ENCODE measurements around the gene WDR90. TPM values are rescaled to one million over a fixed set of nuclear protein-coding genes. Genes with fewer than 3 reads are reported as not detected.

The WDR90 gene
- polyA plus RNA-seq, 12 donors = 11.6 to 41.2 (median 15.9) TPM; not detected in 1

GRCh38 chr16:674968-675883 lies 26.1 kb downstream of the WDR90 start, which contains the start of gene RHBDL1:
Gene RHBDL1 (plus strand): TSS chr16:675671. CDS start chr16:675791, 120 bp downstream.
- DNase-seq = no peak

GRCh38 chr16:675884-676564 lies 26.9 kb downstream of the WDR90 start:
- no peak for DNase-seq

DNA sequence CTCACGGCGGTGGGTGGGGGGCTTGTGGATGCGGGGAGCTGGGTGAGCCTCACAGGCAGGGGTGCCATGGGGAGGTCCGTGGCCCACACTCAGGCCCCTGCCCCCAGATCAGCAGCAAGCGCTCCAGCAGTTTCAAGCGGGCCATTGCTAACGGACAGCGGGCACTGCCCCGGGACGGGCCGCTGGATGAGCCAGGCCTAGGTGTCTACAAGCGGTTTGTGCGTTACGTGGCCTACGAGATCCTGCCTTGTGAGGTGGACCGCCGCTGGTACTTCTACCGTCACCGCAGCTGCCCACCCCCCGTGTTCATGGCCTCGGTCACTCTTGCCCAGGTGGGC lies 27.4 kb downstream of the WDR90 start:
- DNase-seq = no peak

- no peak for DNase-seq
Observed at GRCh38 chr16:676913-677312, 27.7 kb downstream of the WDR90 start.

DNA sequence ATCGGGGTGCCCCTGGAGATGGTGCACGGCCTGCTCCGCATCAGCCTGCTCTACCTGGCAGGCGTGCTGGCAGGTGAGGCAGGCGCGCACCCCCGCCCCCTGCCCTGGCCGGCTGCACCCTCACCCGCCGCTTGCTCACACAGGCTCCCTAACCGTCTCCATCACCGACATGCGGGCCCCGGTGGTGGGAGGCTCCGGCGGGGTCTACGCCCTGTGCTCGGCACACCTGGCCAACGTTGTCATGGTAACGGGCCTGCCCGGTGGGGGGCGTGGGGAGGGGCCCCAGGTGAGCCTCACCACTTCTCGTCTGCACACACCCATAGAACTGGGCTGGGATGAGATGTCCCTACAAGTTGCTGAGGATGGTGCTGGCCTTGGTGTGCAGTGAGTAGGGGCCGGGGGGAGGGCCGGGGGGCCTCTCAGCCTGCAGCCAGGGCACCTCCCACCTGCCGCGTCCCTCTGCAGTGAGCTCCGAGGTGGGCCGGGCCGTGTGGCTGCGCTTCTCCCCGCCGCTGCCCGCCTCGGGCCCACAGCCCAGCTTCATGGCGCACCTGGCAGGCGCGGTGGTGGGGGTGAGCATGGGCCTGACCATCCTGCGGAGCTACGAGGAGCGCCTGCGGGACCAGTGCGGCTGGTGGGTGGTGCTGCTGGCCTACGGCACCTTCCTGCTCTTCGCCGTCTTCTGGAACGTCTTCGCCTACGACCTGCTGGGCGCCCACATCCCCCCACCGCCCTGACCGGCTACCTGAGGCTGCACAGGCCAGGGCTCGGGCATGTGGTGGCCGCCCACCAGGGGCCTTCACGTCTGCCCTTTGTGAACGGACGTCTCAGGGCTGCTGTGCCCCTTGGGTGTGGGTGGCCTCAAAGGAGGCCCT lies 28.4 kb downstream of the WDR90 start:
- DNase-seq = no peak

DNA sequence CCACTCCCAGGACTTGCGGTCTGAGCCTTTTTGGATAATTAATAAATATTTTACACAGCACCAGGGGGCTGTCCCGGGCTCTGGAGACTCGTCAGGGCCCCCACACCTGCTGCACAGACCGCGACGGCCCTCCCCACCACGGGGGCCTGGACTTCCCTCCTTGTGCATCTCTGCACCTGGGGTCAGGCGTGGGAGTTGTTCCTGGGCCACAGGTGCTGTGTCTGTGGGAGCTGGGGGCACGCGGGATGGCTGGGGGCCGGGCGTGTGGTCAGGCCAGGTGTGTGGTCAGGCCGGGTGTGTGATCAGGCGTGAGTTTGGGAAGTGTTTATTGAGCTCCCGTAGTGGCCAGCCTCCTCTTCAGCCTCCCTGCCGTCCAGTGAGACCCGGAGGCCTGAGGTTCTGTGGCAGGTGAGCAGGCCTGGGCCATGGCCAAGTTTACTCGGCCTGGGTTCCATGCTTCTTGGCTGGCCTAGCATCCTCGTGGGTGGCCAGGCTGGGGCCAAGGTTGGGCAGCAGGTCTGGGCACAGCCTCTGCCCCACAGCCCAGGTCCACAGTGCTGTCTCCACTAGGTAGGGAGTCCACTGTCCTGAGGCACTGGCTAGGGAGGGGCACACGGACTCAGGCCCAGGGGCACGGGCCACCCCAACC lies 29.2 kb downstream of the WDR90 start:
- DNase-seq = no peak

DNA sequence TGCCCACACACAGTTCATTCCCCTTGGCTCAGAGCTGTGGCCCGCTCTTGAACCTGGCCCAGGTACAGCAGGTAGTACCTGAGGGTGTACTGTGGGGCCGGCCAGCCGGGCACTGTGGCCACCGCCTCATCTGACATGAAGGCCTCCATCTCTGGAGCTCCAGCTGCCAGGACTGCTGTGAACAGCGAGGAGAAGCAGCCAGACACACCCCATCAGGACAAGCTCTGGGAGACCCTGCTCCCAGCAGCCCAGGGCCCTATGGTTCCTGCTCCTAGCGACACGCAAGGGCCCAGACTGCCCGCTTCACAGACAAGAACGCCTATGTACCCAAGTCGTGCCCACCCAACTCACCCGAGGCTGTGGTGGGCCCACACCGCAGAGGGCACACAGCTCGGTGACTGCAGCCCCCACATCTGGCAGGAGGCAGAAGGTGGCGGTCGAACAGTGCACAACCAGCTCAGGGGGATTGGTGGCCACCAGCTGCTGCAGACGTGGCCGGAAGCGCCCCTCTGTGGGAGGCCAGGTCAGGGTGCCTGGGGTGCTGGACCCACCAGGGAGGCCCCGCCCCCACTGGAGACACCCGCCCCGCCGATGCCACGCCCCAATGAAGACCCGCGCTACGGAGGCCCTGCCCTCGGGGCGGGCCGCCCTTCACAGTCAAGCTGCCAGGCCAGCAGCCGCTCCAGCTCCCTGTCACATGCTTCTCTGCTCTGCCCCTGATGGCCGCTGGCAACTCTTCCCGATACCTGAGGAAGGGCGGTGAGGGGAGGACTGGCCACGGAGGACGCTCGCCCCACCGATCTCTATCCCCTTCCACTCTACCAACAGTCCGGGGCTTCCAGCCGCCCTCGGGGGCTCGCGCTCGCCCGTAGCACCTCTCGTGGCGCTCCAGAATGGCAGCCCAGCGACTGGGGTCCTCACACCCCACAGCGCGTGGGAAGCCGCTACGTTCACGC lies 30.0 kb downstream of the WDR90 start:
- DNase-seq = peak; percentile 60

GRCh38 chr16:679814-680624 lies 30.9 kb downstream of the WDR90 start, which contains the start of gene STUB1:
Gene STUB1 (plus strand): TSS chr16:680410. CDS start chr16:680526, 116 bp downstream.
- peak; percentile 87 for DNase-seq

GRCh38 chr16:680625-680945 lies 31.4 kb downstream of the WDR90 start:
- no peak for DNase-seq

GRCh38 chr16:680967-681745 lies 32.0 kb downstream of the WDR90 start:
- no peak for DNase-seq

GRCh38 chr16:681746-682427 lies 32.7 kb downstream of the WDR90 start:
- no peak for DNase-seq

GRCh38 chr16:682493-683395 lies 33.6 kb downstream of the WDR90 start:
- DNase-seq = no peak

DNA sequence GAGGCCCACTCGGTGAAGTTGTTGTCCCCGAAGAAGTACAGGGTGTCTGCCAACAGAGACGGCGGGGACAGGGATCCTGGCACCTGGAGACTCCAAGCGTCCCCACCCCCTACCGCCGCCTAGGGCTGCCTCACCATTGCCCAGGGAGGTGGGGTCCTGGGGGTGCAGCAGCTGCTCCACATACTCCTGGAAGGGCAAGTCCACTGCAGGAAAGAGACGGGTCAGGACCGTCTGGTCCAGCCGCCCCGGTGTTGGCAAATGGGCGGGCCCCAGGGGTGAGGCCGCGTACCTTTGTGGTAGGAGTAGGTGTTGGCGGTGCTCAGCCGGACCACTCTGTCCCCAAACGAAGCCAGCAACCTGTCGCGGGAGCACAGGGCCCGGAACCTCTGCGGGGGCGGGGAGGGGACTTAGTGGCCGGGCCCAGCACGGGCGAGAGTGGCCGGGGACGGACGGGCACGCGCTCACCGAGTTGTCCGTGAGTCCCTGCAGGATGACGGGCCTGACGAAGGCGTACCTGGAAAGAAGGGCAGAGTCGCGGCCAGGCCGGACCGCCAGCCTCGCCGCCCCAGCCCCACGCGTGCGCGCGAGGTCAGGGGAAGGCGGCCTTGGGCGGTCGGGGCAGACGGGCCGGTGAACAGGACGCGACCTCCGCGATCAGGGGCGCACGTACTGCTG lies 34.4 kb downstream of the WDR90 start:
- DNase-seq = no peak

DNA sequence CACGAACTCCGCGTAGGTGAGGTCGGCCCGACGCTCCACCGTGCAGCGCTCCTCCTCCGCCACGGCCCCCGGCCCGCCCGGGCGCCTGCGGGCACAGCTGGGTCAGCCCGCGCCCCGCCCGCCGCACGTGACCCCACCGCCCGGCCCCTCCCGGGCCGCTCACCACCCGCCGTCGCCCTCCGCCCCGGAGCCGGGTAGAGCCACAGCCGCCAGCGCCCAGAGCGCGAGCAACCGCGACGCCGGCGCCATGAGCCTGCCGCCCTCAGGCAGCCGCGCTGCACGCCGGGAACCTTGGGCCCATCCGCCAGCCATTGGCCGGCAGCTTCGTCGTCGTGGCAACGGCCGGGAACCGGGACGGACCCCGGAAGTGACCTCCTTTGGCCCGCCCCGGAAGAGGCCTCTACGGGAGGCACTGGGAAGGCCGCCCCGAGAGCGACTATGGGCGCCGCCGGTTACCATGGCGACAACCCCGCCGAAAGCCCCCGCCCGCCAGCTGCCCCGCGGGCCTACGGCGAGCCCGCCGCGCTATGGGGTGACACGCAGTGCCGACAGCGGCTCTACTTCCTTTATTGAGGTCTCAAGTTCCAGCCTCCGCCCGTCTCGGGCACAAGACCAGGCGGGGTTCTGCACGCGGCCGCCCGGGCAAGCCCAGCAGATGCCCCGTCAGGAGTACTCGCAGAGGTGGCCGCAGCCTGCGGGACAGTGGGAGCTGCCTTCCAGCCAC lies 35.1 kb downstream of the WDR90 start, which contains the start of gene JMJD8:
Gene JMJD8 (minus strand): TSS at position 264 of the 724 bp plus-strand sequence. CDS start 15 bp downstream, at position 249.
- peak; percentile 96 for DNase-seq

DNA sequence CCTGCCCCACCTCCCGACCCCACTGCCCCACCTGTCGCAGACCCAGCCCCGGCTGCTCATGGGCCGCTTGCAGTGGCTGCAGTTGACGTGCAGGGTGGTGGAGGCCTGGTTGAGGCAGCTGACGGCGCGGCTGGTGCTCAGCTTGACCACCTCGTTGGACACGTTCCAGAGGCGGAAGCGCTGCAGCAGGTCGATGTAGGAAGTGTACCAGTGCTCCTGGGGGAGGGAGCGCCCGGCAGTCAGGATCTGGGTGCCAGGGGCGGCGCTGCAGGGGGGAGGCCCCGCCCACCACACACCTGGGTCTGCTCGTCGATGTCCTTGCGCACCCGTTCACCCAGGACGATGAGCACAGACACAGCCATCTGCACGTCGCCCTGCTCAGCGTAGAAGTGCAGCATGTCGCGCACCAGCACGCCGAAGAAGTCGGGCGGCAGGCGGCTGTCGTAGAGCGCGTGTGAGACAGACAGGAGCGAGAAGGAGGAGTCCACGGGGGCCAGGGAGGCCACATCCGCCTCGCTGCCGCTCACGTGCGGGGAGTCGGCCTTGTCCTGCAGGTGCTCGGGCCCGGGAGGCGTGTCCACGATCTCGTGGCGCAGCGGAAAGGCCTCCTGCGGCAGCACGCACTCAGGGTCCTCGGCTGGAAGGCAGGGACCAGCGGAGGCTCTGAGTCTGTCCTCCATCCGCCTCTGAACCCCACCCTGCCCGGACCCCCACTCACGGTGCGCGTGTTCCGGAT lies 36.0 kb downstream of the WDR90 start:
- DNase-seq = no peak
